Endothelial cell of umbilical vein (primary cell): ENCODE data around the gene SARS1.

Experiments
- EZH2 ChIP-seq: IDR thresholded peaks from 2 replicates; pipeline ENCODE4 v1.6.1; 2012; ENCODE audit warnings: borderline replicate concordance, low read depth, mild to moderate bottlenecking, moderate library complexity, low read length, inconsistent platforms; ENCODE audit not compliant: severe bottlenecking
- MYC ChIP-seq: IDR thresholded peaks from one replicate; pipeline ENCODE4 v1.6.1; 2011; ENCODE audit warnings: mild to moderate bottlenecking, low read depth, low read length
- TF ChIP-seq, protein P1 (sequence below): IDR thresholded peaks from 2 replicates; pipeline ENCODE4 v1.6.1; 2011; ENCODE audit not compliant: insufficient read depth, insufficient read length
- TF ChIP-seq, protein P2 (sequence below), 2 donors: IDR thresholded peaks; 1 replicate in 1 of 2; 2 replicates in 1 of 2; pipeline ENCODE4 v1.5.1; 2011; ENCODE audit warnings: low read length in 2 of 2, mild to moderate bottlenecking in 2 of 2, moderate library complexity in 2 of 2, control low read depth in 1 of 2, inconsistent platforms in 1 of 2, low read depth in 1 of 2; ENCODE audit not compliant: insufficient read depth in 1 of 2; ENCODE audit errors: extremely low read depth in 1 of 2

- TF ChIP-seq, protein P1, sequence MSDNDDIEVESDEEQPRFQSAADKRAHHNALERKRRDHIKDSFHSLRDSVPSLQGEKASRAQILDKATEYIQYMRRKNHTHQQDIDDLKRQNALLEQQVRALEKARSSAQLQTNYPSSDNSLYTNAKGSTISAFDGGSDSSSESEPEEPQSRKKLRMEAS: no peak
- TF ChIP-seq, protein P2, sequence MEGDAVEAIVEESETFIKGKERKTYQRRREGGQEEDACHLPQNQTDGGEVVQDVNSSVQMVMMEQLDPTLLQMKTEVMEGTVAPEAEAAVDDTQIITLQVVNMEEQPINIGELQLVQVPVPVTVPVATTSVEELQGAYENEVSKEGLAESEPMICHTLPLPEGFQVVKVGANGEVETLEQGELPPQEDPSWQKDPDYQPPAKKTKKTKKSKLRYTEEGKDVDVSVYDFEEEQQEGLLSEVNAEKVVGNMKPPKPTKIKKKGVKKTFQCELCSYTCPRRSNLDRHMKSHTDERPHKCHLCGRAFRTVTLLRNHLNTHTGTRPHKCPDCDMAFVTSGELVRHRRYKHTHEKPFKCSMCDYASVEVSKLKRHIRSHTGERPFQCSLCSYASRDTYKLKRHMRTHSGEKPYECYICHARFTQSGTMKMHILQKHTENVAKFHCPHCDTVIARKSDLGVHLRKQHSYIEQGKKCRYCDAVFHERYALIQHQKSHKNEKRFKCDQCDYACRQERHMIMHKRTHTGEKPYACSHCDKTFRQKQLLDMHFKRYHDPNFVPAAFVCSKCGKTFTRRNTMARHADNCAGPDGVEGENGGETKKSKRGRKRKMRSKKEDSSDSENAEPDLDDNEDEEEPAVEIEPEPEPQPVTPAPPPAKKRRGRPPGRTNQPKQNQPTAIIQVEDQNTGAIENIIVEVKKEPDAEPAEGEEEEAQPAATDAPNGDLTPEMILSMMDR (IDR thresholded peaks at IDR 0.05; ENCODE audit: extremely low read depth in 1 of 2, insufficient read depth in 1 of 2, low read depth in 1 of 2, low read length in 2 of 2): no peak
- TF ChIP-seq MYC (no peak), EZH2 (no peak)
Measured at GRCh38 chr1:109238382-109238781, 24.7 kb downstream of the SARS1 start.
